ENCODE data around the gene STC2.

The STC2 gene

DNA sequence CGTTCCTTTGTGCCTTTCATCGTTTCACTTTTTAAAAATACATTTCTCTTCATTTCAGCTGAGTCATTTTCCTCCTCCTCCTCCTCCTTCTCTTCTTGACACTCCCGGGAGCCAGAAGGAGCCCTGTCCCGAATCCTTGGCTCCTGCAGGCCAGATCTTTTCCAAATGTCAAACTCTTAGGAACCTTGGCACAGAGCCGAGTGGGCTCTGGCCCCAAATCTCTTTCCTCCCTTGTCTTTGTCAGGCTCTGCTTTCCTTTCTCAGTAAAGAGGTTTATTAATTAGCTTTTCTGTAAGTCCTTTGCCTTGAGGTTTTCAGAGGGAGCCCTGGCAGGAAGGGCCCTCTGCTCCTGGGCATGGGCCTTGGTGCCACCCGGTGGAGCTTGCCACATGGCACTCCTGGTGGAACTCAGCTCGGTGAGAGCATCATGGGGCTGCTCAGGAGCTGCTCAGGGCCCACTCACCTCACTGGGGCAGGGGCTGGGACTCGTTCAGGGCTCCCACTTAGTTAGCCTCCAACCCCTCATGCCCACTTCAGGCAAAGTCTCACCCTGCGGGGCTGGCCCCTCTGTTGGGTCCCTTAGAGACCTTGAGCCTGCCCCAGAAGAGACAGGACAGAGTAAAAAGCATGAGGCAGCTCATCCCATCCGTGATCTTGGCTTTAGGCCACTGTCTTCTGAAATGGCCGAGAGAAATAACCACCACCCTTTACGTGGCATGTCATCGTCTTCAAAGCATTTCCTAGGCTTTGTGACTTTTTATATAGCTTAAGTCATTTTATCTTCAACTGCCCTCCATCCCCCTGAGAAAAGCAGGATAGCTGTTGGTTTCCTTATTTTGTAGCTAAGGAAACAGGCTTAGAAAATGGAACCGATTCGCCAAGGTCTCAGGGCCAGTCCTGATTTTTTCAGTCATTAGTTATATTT is 17.1 kb downstream of the STC2 start:
- TF ChIP-seq YY1 (IDR thresholded peaks at IDR 0.05; ENCODE audit: insufficient read depth, insufficient read length): no peak
- TF ChIP-seq SUZ12 (IDR thresholded peaks at IDR 0.05; ENCODE audit: extremely low read depth, insufficient read depth, insufficient read length): no peak
- no peak for TF ChIP-seq ZNF274 (IDR thresholded peaks at IDR 0.05; ENCODE audit: low read depth, low read length)
- Histone ChIP-seq H3K9me3 (ENCODE audit: insufficient read depth, low read length) (peaks cover 8% of the 10 kb centered on the region), H3K4me3 (ENCODE audit: insufficient read length, low read depth) (no peak overlapping the region), H3K27me3 (ENCODE audit: insufficient read depth, insufficient read length) (no peaks in the 10 kb centered on the region), H3K4me1 (ENCODE audit: insufficient read depth, insufficient read length) (no peaks in the 10 kb centered on the region), H3K36me3 (ENCODE audit: insufficient read depth, insufficient read length, low read length) (no peaks in the 10 kb centered on the region), H3K9ac (ENCODE audit: insufficient read length, low read depth) (no peak overlapping the region)
- DNase-seq (ENCODE audit: low read depth, low spot score): no peak

- H3K4me1 ChIP-seq (ENCODE audit: insufficient read depth, insufficient read length): no peaks in the 10 kb centered on the region
- H3K9me3 ChIP-seq (ENCODE audit: insufficient read depth, low read length): peaks cover 8% of the 10 kb centered on the region
- no peaks in the 10 kb centered on the region for H3K36me3 ChIP-seq (ENCODE audit: insufficient read depth, insufficient read length, low read length)
- DNase-seq (ENCODE audit: low read depth, low spot score): no peak
- no peaks in the 10 kb centered on the region for H3K27me3 ChIP-seq (ENCODE audit: insufficient read depth, insufficient read length)
- no peak overlapping the region for H3K9ac ChIP-seq (ENCODE audit: insufficient read length, low read depth)
- no peak overlapping the region for H3K4me3 ChIP-seq (ENCODE audit: insufficient read length, low read depth)
- TF ChIP-seq YY1 (IDR thresholded peaks at IDR 0.05; ENCODE audit: insufficient read depth, insufficient read length) (no peak), SUZ12 (IDR thresholded peaks at IDR 0.05; ENCODE audit: extremely low read depth, insufficient read depth, insufficient read length) (no peak), ZNF274 (IDR thresholded peaks at IDR 0.05; ENCODE audit: low read depth, low read length) (no peak)
Measured at GRCh38 chr5:173310218-173310769, 17.9 kb downstream of the STC2 start.

DNA sequence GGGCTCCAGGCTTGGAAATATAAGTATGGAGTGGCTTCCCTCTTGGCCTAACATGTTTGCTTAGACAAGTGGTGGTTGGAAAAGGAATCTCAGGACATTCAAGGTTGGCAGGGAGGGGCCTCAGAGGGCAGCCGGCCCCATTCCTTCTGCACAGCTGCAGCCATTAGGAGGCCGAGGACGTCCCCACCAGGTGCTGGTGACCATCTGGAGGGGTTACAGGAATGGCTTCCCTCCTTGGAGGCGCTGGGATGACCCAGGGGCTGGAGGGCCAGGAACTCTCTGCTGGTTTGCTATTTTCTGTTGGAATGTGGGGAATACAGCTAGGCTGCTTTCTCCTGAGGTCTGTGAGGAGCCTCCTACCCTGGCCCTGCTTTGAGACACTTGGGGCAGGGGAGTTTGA is 18.5 kb downstream of the STC2 start:
- H3K4me1 ChIP-seq (ENCODE audit: insufficient read depth, insufficient read length): no peaks in the 10 kb centered on the region
- H3K9ac ChIP-seq (ENCODE audit: insufficient read length, low read depth): no peak overlapping the region
- TF ChIP-seq YY1 (IDR thresholded peaks at IDR 0.05; ENCODE audit: insufficient read depth, insufficient read length) (no peak), SUZ12 (IDR thresholded peaks at IDR 0.05; ENCODE audit: extremely low read depth, insufficient read depth, insufficient read length) (no peak), ZNF274 (IDR thresholded peaks at IDR 0.05; ENCODE audit: low read depth, low read length) (no peak)
- no peaks in the 10 kb centered on the region for H3K27me3 ChIP-seq (ENCODE audit: insufficient read depth, insufficient read length)
- no peak overlapping the region for H3K4me3 ChIP-seq (ENCODE audit: insufficient read length, low read depth)
- H3K9me3 ChIP-seq (ENCODE audit: insufficient read depth, low read length): peaks cover 8% of the 10 kb centered on the region
- DNase-seq (ENCODE audit: low read depth, low spot score): no peak
- no peaks in the 10 kb centered on the region for H3K36me3 ChIP-seq (ENCODE audit: insufficient read depth, insufficient read length, low read length)

GRCh38 chr5:173308226-173308625 is 20.0 kb downstream of the STC2 start:
- Histone ChIP-seq H3K27me3 (ENCODE audit: insufficient read depth, insufficient read length) (no peaks in the 10 kb centered on the region), H3K4me1 (ENCODE audit: insufficient read depth, insufficient read length) (peaks cover 4% of the 10 kb centered on the region), H3K9me3 (ENCODE audit: insufficient read depth, low read length) (peaks cover 8% of the 10 kb centered on the region), H3K9ac (ENCODE audit: insufficient read length, low read depth) (no peak overlapping the region), H3K4me3 (ENCODE audit: insufficient read length, low read depth) (no peak overlapping the region), H3K36me3 (ENCODE audit: insufficient read depth, insufficient read length, low read length) (no peaks in the 10 kb centered on the region)
- DNase-seq (ENCODE audit: low read depth, low spot score): no peak
- no peak for TF ChIP-seq ZNF274 (IDR thresholded peaks at IDR 0.05; ENCODE audit: low read depth, low read length)
- TF ChIP-seq YY1 (IDR thresholded peaks at IDR 0.05; ENCODE audit: insufficient read depth, insufficient read length): no peak
- no peak for TF ChIP-seq SUZ12 (IDR thresholded peaks at IDR 0.05; ENCODE audit: extremely low read depth, insufficient read depth, insufficient read length)

DNA sequence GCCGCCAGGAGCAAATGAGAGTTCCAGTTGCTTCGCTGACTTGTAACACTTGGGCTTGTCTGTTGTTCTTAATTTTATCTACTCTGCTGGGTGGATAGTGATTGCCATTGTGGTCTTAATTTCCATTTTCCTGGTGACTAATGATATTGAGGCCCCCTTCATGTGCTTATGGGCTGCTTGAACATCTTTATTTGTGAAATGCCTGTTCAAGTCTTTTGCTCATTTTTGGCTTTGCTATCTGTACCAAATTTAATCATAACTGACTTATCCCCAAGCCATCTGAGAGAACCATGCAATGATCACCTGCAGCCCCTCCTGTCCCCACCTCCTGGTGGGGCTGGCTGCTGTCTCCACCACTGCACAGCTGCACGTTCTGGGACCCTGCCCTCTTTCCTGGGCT is 20.5 kb downstream of the STC2 start:
- Histone ChIP-seq H3K4me3 (ENCODE audit: insufficient read length, low read depth) (no peak overlapping the region), H3K27me3 (ENCODE audit: insufficient read depth, insufficient read length) (no peaks in the 10 kb centered on the region), H3K9ac (ENCODE audit: insufficient read length, low read depth) (no peak overlapping the region), H3K36me3 (ENCODE audit: insufficient read depth, insufficient read length, low read length) (no peaks in the 10 kb centered on the region), H3K9me3 (ENCODE audit: insufficient read depth, low read length) (peaks cover 8% of the 10 kb centered on the region), H3K4me1 (ENCODE audit: insufficient read depth, insufficient read length) (peaks cover 4% of the 10 kb centered on the region)
- no peak for TF ChIP-seq SUZ12 (IDR thresholded peaks at IDR 0.05; ENCODE audit: extremely low read depth, insufficient read depth, insufficient read length)
- no peak for TF ChIP-seq ZNF274 (IDR thresholded peaks at IDR 0.05; ENCODE audit: low read depth, low read length)
- no peak for TF ChIP-seq YY1 (IDR thresholded peaks at IDR 0.05; ENCODE audit: insufficient read depth, insufficient read length)
- no peak for DNase-seq (ENCODE audit: low read depth, low spot score)

DNA sequence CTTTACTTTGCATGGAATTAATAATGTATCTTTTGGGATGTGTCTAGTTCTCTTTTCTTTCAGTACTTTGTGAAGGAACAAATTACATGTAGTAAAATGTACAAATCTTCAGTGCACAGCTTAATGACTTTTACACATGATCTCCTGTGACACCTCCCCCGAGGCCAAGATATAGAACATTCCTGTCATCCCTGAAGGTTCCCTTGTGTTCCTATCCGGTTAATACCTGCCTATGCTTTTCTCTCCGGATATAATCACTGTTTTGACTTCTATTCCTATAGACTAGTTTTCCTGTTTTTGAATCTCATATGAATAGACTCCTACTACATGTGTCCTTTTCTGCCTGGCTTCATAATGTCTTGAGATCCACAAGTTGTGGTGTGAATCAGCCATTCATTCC is 21.5 kb downstream of the STC2 start:
- no peak overlapping the region for H3K4me3 ChIP-seq (ENCODE audit: insufficient read length, low read depth)
- peaks cover 8% of the 10 kb centered on the region for H3K9me3 ChIP-seq (ENCODE audit: insufficient read depth, low read length)
- no peak for TF ChIP-seq YY1 (IDR thresholded peaks at IDR 0.05; ENCODE audit: insufficient read depth, insufficient read length)
- no peak for DNase-seq (ENCODE audit: low read depth, low spot score)
- no peak overlapping the region for H3K9ac ChIP-seq (ENCODE audit: insufficient read length, low read depth)
- H3K4me1 ChIP-seq (ENCODE audit: insufficient read depth, insufficient read length): peaks cover 5% of the 10 kb centered on the region
- H3K27me3 ChIP-seq (ENCODE audit: insufficient read depth, insufficient read length): no peaks in the 10 kb centered on the region
- no peaks in the 10 kb centered on the region for H3K36me3 ChIP-seq (ENCODE audit: insufficient read depth, insufficient read length, low read length)

- H3K36me3 ChIP-seq (ENCODE audit: insufficient read depth, insufficient read length, low read length): no peaks in the 10 kb centered on the region
- no peaks in the 10 kb centered on the region for H3K27me3 ChIP-seq (ENCODE audit: insufficient read depth, insufficient read length)
- TF ChIP-seq ZNF274 (IDR thresholded peaks at IDR 0.05; ENCODE audit: low read depth, low read length) (no peak), SUZ12 (IDR thresholded peaks at IDR 0.05; ENCODE audit: extremely low read depth, insufficient read depth, insufficient read length) (no peak), YY1 (IDR thresholded peaks at IDR 0.05; ENCODE audit: insufficient read depth, insufficient read length) (no peak)
- no peak overlapping the region for H3K4me3 ChIP-seq (ENCODE audit: insufficient read length, low read depth)
- peaks cover 9% of the 10 kb centered on the region for H3K4me1 ChIP-seq (ENCODE audit: insufficient read depth, insufficient read length)
- DNase-seq (ENCODE audit: low read depth, low spot score): no peak
- H3K9me3 ChIP-seq (ENCODE audit: insufficient read depth, low read length): peaks cover 8% of the 10 kb centered on the region
- H3K9ac ChIP-seq (ENCODE audit: insufficient read length, low read depth): no peak overlapping the region
Measured at GRCh38 chr5:173304591-173304988, 23.6 kb downstream of the STC2 start.
